ENCODE data around the gene FGGY. TPM values are rescaled to one million over a fixed set of nuclear protein-coding genes. Genes with fewer than 3 reads are reported as not detected.

Gene FGGY
- total RNA-seq, 1 donor from 2014 or later = 9.0 TPM

DNA sequence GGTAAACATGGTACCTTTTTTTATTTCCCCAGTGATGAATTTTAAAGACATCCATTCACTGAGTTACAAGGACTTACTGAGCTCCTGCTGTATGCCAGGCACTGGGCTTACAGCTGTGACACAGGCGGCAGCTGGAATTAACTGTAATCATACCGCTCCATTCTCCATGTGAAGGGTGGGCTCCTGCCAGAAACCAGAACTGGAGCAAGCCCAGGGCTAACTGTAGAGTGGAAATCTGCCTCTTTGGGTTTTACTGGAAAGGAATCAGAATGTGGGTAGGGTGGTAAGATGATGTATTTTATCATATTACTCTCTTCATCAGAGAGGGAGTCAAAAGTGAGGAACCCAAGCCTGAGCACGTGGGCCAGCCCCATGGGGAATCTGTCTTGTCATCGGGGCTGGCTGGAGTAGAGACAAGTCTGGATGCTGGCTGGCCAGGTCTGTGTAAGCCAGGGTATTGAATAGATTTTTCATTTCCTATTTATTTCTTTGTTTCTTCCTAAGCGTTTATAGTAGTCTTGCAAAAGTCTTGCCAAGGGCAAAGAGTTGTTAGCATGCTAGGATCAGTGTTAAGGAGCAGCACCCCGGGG is 21.5 kb downstream of the FGGY start:
- no peak overlapping the region for H3K4me3 Mint-ChIP-seq (ENCODE audit: unreplicated experiment)
- H3K36me3 Mint-ChIP-seq (ENCODE audit: low read depth) = peaks cover 3% of the 10 kb centered on the region
- peaks cover 33% of the 10 kb centered on the region for H3K4me1 Mint-ChIP-seq (ENCODE audit: low read depth)
- H3K27me3 Mint-ChIP-seq (ENCODE audit: low read depth) = peaks cover 7% of the 10 kb centered on the region
- TF ChIP-seq CTCF (IDR thresholded peaks at IDR 0.05) = no peak
- no peak overlapping the region for H3K27ac Mint-ChIP-seq (ENCODE audit: unreplicated experiment)
- no peak for DNase-seq (ENCODE audit: low spot score)
- H3K9me3 Mint-ChIP-seq (ENCODE audit: low read depth) = no peaks in the 10 kb centered on the region

GRCh38 chr1:59322394-59322793 is 25.5 kb downstream of the FGGY start:
- TF ChIP-seq CTCF (IDR thresholded peaks at IDR 0.05) = no peak

GRCh38 chr1:59322814-59323213 is 25.9 kb downstream of the FGGY start:
- Mint-ChIP-seq H3K36me3 (ENCODE audit: low read depth) (peaks cover 10% of the 10 kb centered on the region), H3K9me3 (ENCODE audit: low read depth) (peaks cover 4% of the 10 kb centered on the region), H3K27ac (ENCODE audit: unreplicated experiment) (no peak overlapping the region), H3K27me3 (ENCODE audit: low read depth) (peaks cover 5% of the 10 kb centered on the region), H3K4me3 (ENCODE audit: unreplicated experiment) (no peak overlapping the region), H3K4me1 (ENCODE audit: low read depth) (peaks cover 2% of the 10 kb centered on the region)
- TF ChIP-seq CTCF (IDR thresholded peaks at IDR 0.05) = no peak
- DNase-seq (ENCODE audit: low spot score) = no peak

More at GRCh38 chr1:59322394-59322793, 25.5 kb downstream of the FGGY start:
- Mint-ChIP-seq H3K36me3 (ENCODE audit: low read depth) (peaks cover 9% of the 10 kb centered on the region), H3K4me1 (ENCODE audit: low read depth) (peaks cover 6% of the 10 kb centered on the region), H3K9me3 (ENCODE audit: low read depth) (peaks cover 4% of the 10 kb centered on the region), H3K27me3 (ENCODE audit: low read depth) (peaks cover 5% of the 10 kb centered on the region), H3K27ac (ENCODE audit: unreplicated experiment) (no peak overlapping the region), H3K4me3 (ENCODE audit: unreplicated experiment) (no peak overlapping the region)
- no peak for DNase-seq (ENCODE audit: low spot score)

- H3K4me3 Mint-ChIP-seq (ENCODE audit: unreplicated experiment) = no peak overlapping the region
These were observed 27.0 kb downstream of the FGGY start for GRCh38 chr1:59323879-59324278.

GRCh38 chr1:59328353-59328752 is 31.5 kb downstream of the FGGY start:
- no peak overlapping the region for H3K4me3 Mint-ChIP-seq (ENCODE audit: unreplicated experiment)
- peaks cover 8% of the 10 kb centered on the region for H3K36me3 Mint-ChIP-seq (ENCODE audit: low read depth)
- H3K9me3 Mint-ChIP-seq (ENCODE audit: low read depth) = peaks cover 4% of the 10 kb centered on the region
- H3K27ac Mint-ChIP-seq (ENCODE audit: unreplicated experiment) = no peak overlapping the region
- DNase-seq (ENCODE audit: low spot score) = no peak
- no peaks in the 10 kb centered on the region for H3K27me3 Mint-ChIP-seq (ENCODE audit: low read depth)
- no peaks in the 10 kb centered on the region for H3K4me1 Mint-ChIP-seq (ENCODE audit: low read depth)
- TF ChIP-seq CTCF (IDR thresholded peaks at IDR 0.05) = no peak

More at GRCh38 chr1:59323879-59324278, 27.0 kb downstream of the FGGY start:
- no peak for DNase-seq (ENCODE audit: low spot score)
- H3K27me3 Mint-ChIP-seq (ENCODE audit: low read depth) = peaks cover 5% of the 10 kb centered on the region
- H3K4me1 Mint-ChIP-seq (ENCODE audit: low read depth) = no peaks in the 10 kb centered on the region
- H3K9me3 Mint-ChIP-seq (ENCODE audit: low read depth) = peaks cover 4% of the 10 kb centered on the region
- no peak overlapping the region for H3K27ac Mint-ChIP-seq (ENCODE audit: unreplicated experiment)
- H3K36me3 Mint-ChIP-seq (ENCODE audit: low read depth) = peaks cover 10% of the 10 kb centered on the region
- TF ChIP-seq CTCF (IDR thresholded peaks at IDR 0.05) = no peak

All from chondrocyte (in vitro differentiated cells).